ENCODE data around the gene RPS6KA2.

The RPS6KA2 gene

GRCh38 chr6:166469426-166469961 lies 157.6 kb downstream of the RPS6KA2 start:
- no peak for DNase-seq (ENCODE audit: low read depth in 2 of 2)

- DNase-seq (ENCODE audit: low read depth in 2 of 2) = no peak
These were observed 159.5 kb downstream of the RPS6KA2 start for GRCh38 chr6:166467436-166468000.

- DNase-seq (ENCODE audit: low read depth in 2 of 2) = no peak
These were observed 160.6 kb downstream of the RPS6KA2 start for GRCh38 chr6:166466178-166467122.

DNA sequence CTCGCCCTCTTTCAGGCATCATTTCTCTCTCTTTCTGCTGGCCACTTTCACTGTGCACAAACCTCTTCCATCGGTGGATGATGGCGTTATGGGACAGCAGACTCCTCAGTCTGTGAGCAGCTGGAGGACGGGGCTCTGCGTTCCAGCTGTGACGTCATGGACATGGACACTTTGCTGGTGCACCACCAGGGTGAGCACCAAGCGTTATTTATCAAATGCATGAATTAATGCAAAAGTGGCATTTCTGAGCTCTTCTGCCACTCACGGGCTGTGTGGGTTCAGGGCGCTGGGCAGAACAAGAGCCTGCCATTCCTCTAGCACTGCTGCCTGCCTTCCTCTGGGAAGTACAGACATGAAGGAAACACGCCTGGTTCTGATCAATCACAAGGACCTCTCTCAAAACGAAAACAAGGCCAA lies 161.4 kb downstream of the RPS6KA2 start:
- no peak for DNase-seq (ENCODE audit: low read depth in 2 of 2)

DNA sequence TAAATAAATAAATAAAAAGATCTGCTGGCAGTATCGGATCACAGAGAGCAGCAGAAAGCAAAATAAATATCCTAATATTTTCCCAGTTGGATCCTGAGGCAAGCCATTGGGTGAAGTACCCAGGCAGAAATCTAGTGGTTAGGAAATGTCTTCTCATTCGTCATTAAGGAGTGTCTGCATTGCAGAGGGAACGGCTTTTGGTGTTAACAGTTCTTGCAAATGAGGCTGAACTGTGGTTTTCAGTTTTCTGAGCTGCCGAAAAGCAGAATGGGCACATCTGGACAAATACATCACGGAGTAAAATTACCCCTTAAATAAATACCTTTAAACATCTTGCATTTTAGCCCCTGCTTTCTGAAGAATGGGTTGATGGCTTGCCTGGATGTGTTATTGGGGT lies 162.1 kb downstream of the RPS6KA2 start:
- DNase-seq (ENCODE audit: low read depth in 2 of 2) = no peak

GRCh38 chr6:166464068-166465002 lies 162.7 kb downstream of the RPS6KA2 start:
- DNase-seq (ENCODE audit: low read depth in 2 of 2) = no peak

DNA sequence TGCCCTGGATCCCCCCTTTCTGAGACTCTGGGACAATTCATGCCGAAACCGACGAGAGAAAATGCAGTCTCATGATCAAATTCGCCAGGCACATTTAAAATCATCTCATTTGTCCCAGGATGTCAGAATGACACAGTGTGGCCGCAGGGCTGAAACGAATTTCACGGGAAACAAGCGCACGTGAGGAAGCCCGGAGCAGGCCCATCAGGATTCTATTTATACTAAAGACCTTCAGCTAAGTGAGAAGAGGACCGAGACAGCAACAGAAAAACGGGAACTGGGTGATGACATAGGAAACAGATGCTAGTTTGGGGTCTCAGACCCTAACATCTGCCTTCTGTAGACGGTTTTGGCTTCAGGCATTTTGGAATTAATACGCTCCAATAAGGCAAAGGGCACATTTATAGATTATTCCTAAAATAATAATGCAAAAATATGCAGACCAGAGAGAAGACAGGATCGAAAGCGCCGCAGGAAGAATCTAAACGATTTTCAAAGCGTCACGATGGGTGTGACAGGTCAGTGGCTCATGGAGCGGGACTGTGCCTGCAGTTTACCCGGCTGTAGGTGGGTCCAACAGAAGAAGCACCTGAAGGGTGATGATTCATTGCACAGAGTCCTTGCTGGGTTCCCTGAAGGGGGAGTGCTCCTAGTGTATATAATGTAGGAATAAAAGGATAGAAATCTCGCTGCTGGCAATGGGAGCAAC lies 163.5 kb downstream of the RPS6KA2 start:
- DNase-seq (ENCODE audit: low read depth in 2 of 2) = no peak

DNA sequence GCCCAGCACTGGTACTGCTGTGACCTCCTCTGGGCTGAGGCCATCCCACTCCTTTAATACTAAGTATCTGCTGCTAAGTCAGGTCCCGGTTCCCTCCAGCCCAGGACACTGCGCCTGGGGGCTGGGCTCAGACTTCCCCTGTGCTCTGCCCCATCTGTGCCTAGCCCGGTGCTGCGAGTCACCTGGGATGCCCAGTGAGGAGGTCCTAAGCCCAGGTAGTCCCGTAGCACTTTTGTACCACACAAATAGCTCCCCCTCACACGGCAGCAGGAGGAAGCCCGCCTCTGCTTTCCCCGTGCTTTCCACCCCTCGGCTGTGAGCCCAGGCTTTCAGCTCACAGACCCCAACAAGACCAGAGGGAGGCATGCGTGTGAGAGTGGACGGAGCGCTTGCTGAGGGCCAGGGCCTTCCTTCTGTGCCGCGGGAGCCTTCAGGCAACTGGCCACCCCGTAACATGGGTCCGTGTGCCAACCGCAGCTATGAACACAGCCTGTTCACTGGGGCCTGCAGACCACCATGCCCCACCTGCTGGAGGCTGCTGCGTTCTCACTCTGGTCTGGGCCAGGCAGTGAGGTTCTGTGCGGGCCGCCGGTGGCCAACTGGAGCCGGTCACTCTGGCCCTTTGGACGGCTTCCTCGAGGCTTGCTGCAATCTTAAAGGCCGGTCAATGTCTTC lies 164.5 kb downstream of the RPS6KA2 start:
- DNase-seq (ENCODE audit: low read depth in 2 of 2) = no peak

DNA sequence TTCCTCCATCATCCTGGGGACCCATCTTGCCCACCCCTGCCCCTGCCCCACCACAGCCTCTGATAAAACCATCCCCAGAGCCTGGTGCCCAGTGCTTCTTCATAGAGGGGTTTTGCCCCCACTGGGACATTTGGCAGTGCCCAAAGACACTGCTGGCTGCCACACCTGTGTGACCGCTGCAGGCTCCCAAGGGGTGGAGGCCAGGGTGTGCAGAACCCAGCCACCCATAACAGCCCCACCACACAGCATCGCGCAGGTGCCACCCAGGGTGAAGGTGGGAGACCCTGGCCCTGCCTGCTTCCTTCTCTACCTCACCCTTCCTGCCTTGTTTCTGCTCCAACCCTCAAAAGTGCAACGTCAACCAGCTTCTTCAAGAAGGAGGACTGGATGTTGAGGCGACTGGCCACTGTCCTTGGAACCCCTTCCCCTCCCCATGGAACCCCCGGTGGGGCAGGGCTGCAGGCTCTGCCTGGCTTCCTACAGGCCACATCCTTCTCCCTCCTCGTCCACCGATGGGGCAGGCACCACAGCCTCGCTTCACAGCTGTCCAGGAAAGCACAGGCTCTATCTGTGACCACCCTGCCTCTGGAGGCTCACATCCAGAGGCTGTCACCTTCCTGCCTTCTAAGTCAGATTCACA lies 165.1 kb downstream of the RPS6KA2 start:
- DNase-seq (ENCODE audit: low read depth in 2 of 2) = no peak

GRCh38 chr6:166460473-166461437 lies 166.3 kb downstream of the RPS6KA2 start:
- no peak for DNase-seq (ENCODE audit: low read depth in 2 of 2)

GRCh38 chr6:166459906-166460305 lies 167.1 kb downstream of the RPS6KA2 start:
- DNase-seq (ENCODE audit: low read depth in 2 of 2) = no peak

DNA sequence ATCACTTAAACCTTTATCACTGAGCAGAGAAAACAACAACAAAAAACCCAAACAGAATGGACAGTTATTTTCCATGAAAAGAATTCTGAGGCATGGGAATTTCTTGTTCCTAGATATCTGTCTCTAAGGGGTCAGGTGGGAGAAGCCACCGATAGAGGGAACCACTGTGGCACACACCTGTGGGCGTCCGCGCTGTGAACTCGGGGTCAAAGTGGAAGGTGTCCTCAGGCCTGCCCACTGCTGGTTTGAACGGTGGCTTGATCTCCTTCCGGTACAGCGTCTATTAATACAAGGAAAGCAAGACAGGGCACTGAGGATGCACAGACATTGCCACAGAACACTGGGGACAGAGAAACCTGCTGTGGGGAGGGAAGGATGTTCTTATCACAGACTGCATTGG lies 167.8 kb downstream of the RPS6KA2 start:
- no peak for DNase-seq (ENCODE audit: low read depth in 2 of 2)

DNA sequence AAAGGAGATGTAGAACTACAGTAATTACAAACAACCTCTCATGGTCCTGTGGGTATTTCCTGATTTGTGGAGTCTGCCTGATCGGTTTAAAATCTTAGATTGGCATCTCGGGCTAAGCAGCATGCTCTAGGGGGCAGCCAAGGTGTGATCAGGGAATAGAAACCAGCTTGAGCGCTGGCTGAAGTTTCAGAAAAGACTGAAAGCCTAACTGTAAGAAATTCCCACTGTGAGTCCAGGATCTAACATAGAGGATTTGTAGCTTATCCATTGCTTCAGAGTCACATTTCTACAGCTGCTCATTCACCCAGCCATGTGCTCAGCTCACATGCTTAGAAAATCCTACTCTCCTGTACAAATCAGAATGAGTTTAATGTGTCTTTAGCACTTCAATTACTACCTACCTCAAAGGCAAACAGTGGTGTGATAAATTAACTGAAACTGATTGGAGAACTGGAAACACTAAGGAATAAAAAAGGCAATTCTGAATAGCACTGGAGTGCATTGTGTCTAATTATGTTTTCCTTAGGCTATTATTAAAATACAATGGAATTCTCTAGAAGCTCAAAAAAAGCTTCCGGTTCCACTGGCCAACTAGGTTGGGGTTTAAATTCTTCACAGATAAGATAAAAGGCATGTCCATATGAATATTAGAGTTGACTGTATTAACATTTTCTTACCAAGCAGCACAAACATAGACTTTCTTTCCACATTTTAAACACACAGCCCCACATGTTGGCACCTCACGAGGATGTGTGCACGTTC lies 170.5 kb downstream of the RPS6KA2 start:
- DNase-seq (ENCODE audit: low read depth in 2 of 2) = no peak

DNA sequence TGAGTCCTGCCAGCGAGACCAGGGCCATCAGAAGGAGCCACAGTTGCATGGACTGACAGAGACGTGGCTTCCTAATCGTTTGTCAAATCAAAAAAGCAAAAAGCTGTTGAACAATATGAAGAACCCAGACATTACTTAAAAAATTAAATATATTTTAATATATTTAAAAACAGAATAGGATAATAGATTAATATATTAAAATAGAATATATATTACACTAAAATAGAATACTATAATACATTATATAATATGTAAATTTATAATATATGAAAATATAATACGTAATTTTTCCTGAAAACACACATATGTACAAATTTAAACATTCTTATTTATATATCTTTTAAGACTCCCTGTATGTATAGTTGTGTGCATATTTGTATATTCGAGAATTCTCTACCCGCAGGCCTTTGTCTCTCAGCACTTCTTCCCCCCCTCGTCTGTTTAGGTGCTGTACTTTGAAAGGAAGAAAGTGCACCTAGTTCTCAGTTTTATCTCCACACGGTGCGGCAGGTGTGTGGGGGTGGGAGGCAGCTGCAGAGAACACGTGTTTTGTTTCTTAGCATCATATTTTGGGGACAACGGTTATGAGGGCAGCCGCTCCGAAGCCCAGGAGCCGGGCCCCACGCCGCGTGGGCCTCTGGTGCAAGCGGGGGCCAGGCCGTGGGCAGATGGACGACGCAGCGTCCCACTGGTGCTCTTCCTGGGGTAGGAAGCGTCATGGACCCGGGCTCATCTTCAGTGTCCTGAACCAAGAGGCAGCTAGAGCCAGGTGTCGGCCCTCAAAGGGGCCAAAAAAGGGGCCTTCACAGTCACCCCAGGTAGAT lies 172.1 kb downstream of the RPS6KA2 start:
- DNase-seq (ENCODE audit: low read depth in 2 of 2) = no peak

- no peak for DNase-seq (ENCODE audit: low read depth in 2 of 2)
These were observed 173.4 kb downstream of the RPS6KA2 start for GRCh38 chr6:166453651-166454050.

GRCh38 chr6:166450167-166450873 lies 176.7 kb downstream of the RPS6KA2 start:
- DNase-seq (ENCODE audit: low read depth in 2 of 2) = no peak

GRCh38 chr6:166449641-166450040 lies 177.4 kb downstream of the RPS6KA2 start:
- no peak for DNase-seq (ENCODE audit: low read depth in 2 of 2)
